ENCODE measurements around the gene TIGD4. TPM values are rescaled to one million over a fixed set of nuclear protein-coding genes. Genes with fewer than 3 reads are reported as not detected.

TIGD4 gene
- total RNA-seq, 2 donors from 2014 or later: 2.1 to 2.9 TPM

DNA sequence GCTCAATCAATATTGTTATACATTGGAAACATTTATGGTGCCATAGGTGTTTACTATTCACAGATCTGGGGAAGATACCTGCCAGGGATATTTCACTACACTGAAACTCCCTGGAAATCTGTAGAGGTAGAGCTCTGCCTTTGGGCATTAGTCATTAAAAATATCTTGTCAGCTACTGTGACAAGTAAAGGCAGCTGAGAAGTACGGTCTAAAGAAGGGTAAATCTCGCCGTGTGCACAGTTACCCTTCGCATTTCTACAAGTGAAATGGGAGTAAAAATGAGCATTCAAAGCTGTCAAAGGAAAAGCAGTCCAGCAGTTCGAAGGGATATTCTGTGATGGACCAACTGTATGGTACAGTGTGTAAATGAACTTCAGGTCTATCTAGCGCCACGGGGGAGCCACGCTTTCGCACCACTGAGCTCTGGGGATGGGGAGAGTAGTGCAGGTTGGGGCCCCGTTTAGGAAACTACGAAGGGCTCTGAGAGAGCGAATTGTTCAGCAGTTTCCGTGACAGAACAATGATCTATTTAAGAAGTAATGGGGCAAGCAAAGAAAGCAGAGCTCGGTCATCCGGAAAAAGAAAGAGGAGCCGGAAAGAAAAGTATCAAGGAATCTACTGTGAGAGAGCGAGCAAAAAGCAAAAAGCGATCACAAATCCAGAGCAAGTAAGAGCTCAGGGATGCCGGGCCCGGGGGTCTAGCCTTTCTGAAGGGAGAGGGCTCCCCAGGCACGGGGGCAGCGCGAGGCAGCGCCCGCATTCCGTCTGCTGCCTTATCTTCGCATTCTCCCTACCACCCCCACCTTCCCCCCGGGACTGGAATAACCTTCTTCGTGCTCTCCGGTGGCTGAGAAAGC, 646 bp downstream of the TIGD4 start:
- H3K9ac ChIP-seq (ENCODE audit: extremely low read depth, low read length, poor library complexity, severe bottlenecking): peak overlapping the region; percentile 89
- peak overlapping the region; percentile 88 for H3K27ac ChIP-seq (ENCODE audit: low read depth, low read length)
- peak; percentile 62 for DNase-seq
- no peaks in the 10 kb centered on the region for H3K36me3 ChIP-seq (ENCODE audit: control insufficient read depth, insufficient read depth, low read length)
- H3K4me3 Mint-ChIP-seq: peak overlapping the region; percentile 99
- 6 to 8% methylated on average over 13 to 30 of the region's 30 CpGs for WGBS, 2 experiments (ENCODE audit: insufficient coverage in 1 of 2, insufficient read length in 1 of 2)
- H3K9me3 ChIP-seq (ENCODE audit: control insufficient read depth, low read length): no peaks in the 10 kb centered on the region
- no peaks in the 10 kb centered on the region for H3K27me3 Mint-ChIP-seq (ENCODE audit: insufficient read depth)
- TF ChIP-seq, protein P1, sequence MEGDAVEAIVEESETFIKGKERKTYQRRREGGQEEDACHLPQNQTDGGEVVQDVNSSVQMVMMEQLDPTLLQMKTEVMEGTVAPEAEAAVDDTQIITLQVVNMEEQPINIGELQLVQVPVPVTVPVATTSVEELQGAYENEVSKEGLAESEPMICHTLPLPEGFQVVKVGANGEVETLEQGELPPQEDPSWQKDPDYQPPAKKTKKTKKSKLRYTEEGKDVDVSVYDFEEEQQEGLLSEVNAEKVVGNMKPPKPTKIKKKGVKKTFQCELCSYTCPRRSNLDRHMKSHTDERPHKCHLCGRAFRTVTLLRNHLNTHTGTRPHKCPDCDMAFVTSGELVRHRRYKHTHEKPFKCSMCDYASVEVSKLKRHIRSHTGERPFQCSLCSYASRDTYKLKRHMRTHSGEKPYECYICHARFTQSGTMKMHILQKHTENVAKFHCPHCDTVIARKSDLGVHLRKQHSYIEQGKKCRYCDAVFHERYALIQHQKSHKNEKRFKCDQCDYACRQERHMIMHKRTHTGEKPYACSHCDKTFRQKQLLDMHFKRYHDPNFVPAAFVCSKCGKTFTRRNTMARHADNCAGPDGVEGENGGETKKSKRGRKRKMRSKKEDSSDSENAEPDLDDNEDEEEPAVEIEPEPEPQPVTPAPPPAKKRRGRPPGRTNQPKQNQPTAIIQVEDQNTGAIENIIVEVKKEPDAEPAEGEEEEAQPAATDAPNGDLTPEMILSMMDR (conservative IDR thresholded peaks at IDR 0.05): no peak
- H3K27me3 ChIP-seq (ENCODE audit: control insufficient read depth, insufficient read depth, low read length, poor library complexity, severe bottlenecking): no peaks in the 10 kb centered on the region
- peaks cover 36% of the 10 kb centered on the region for H3K4me1 Mint-ChIP-seq
- peaks cover 6% of the 10 kb centered on the region for H3K4me1 ChIP-seq (ENCODE audit: control insufficient read depth, insufficient read depth, low read length)
- H3K27ac Mint-ChIP-seq: peak overlapping the region; percentile 100
- H3K36me3 Mint-ChIP-seq (ENCODE audit: low read depth): peaks cover 3% of the 10 kb centered on the region
- no peaks in the 10 kb centered on the region for H3K9me3 Mint-ChIP-seq
- peak overlapping the region; percentile 97 for H3K4me3 ChIP-seq (ENCODE audit: low read length)

DNA sequence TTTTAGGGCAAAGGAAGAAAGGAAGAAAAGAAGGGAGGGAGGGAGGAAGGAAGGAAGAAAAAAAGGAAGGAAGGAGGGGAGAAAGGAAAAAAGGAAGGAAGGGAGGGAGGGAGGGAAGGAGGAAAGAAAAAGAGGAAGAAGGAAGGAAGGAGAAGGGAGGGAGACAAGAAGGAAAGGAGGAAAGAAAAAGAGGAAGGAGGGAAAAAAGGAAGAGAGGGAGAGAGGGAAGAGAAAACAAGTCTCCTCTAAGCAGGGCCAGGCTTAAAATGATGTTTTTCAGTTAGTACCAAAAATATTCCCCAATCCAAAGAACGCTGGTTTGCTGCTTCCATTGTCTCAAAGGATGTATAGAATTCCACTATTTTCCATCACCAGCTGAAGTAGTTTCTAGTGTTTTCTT, 2.0 kb downstream of the TIGD4 start:
- no peak overlapping the region for H3K27ac ChIP-seq (ENCODE audit: low read depth, low read length)
- H3K27me3 ChIP-seq (ENCODE audit: control insufficient read depth, insufficient read depth, low read length, poor library complexity, severe bottlenecking): no peaks in the 10 kb centered on the region
- TF ChIP-seq, protein P1 (conservative IDR thresholded peaks at IDR 0.05): no peak
- peaks cover 6% of the 10 kb centered on the region for H3K4me1 ChIP-seq (ENCODE audit: control insufficient read depth, insufficient read depth, low read length)
- no peaks in the 10 kb centered on the region for H3K9me3 Mint-ChIP-seq
- no peak overlapping the region for H3K9ac ChIP-seq (ENCODE audit: extremely low read depth, low read length, poor library complexity, severe bottlenecking)
- peaks cover 3% of the 10 kb centered on the region for H3K36me3 Mint-ChIP-seq (ENCODE audit: low read depth)
- no peaks in the 10 kb centered on the region for H3K9me3 ChIP-seq (ENCODE audit: control insufficient read depth, low read length)
- no peak overlapping the region for H3K4me3 Mint-ChIP-seq
- H3K36me3 ChIP-seq (ENCODE audit: control insufficient read depth, insufficient read depth, low read length): no peaks in the 10 kb centered on the region
- H3K4me1 Mint-ChIP-seq: peaks cover 33% of the 10 kb centered on the region
- no peak for DNase-seq
- no peak overlapping the region for H3K27ac Mint-ChIP-seq
- H3K4me3 ChIP-seq (ENCODE audit: low read length): no peak overlapping the region
- WGBS, 2 experiments (ENCODE audit: insufficient coverage in 1 of 2, insufficient read length in 1 of 2): 96 to 100% methylated on average over 1 of the region's 1 CpG
- H3K27me3 Mint-ChIP-seq (ENCODE audit: insufficient read depth): no peaks in the 10 kb centered on the region

GRCh38 chr4:152776352-152776751, 3.2 kb downstream of the TIGD4 start:
- TF ChIP-seq, protein P1 (conservative IDR thresholded peaks at IDR 0.05): no peak
- H3K9me3 Mint-ChIP-seq: no peaks in the 10 kb centered on the region
- no peaks in the 10 kb centered on the region for H3K27me3 Mint-ChIP-seq (ENCODE audit: insufficient read depth)
- Histone ChIP-seq H3K9me3 (ENCODE audit: control insufficient read depth, low read length) (no peaks in the 10 kb centered on the region), H3K4me3 (ENCODE audit: low read length) (no peak overlapping the region), H3K36me3 (ENCODE audit: control insufficient read depth, insufficient read depth, low read length) (no peaks in the 10 kb centered on the region), H3K27ac (ENCODE audit: low read depth, low read length) (no peak overlapping the region), H3K27me3 (ENCODE audit: control insufficient read depth, insufficient read depth, low read length, poor library complexity, severe bottlenecking) (no peaks in the 10 kb centered on the region), H3K4me1 (ENCODE audit: control insufficient read depth, insufficient read depth, low read length) (peaks cover 6% of the 10 kb centered on the region), H3K9ac (ENCODE audit: extremely low read depth, low read length, poor library complexity, severe bottlenecking) (no peak overlapping the region)
- H3K27ac Mint-ChIP-seq: no peak overlapping the region
- H3K4me1 Mint-ChIP-seq: peaks cover 29% of the 10 kb centered on the region
- no peak for DNase-seq
- H3K4me3 Mint-ChIP-seq: no peak overlapping the region
- H3K36me3 Mint-ChIP-seq (ENCODE audit: low read depth): peaks cover 2% of the 10 kb centered on the region

Measured in endodermal cell (in vitro differentiated cells).